Upper lobe of left lung (tissue), 6 donors: ENCODE measurements around the gene GLRA1. TPM values are rescaled to one million over a fixed set of nuclear protein-coding genes. Genes with fewer than 3 reads are reported as not detected.

Experiments used
- ATAC-seq, 2 donors: fragments of 200-7000 bp; cut with Tn5 transposase; one replicate each; pipeline ENCODE4 v1.9.1; 2022; ENCODE audit warnings: mild to moderate bottlenecking in 2 of 2, moderate library complexity in 2 of 2; ENCODE audit not compliant: low FRiP score in 2 of 2
- DNase-seq, 2 donors: peaks; one replicate each; pipeline ENCODE4 v3.0.0-alpha.2; 2019 to 2020
- H3K27ac ChIP-seq, 4 donors: fragments of 200-600 bp; sonication (generic); one replicate each; pipeline ENCODE4 v1.5.1; 2016 to 2019
- H3K27me3 ChIP-seq, 4 donors: fragments of 200-600 bp; sonication (generic); one replicate each; pipeline ENCODE4 v1.5.1; 2017 to 2019
- H3K36me3 ChIP-seq, 4 donors: fragments of 200-600 bp; sonication (generic); one replicate each; pipeline ENCODE4 v1.5.1; 2016 to 2019
- H3K4me1 ChIP-seq, 4 donors: fragments of 200-600 bp; sonication (generic); one replicate each; pipeline ENCODE4 v1.5.1; 2018 to 2019
- H3K4me3 ChIP-seq, 4 donors: fragments of 200-600 bp; sonication (generic); one replicate each; pipeline ENCODE4 v1.5.1; 2017 to 2019; ENCODE audit warnings: mild to moderate bottlenecking in 2 of 4, moderate library complexity in 1 of 4
- H3K9me3 ChIP-seq, 4 donors: fragments of 200-600 bp; sonication (generic); one replicate each; pipeline ENCODE4 v1.5.1; 2018 to 2019
- EP300 ChIP-seq, 4 donors: sonication (generic); formaldehyde crosslinking; IDR thresholded peaks; one replicate each; pipeline ENCODE4 v1.5.1; 2017; ENCODE audit warnings: antibody characterized with exemption in 4 of 4, control low read depth in 2 of 4
- POLR2A ChIP-seq, 4 donors: fragments of 450-650 bp; IDR thresholded peaks; one replicate each; pipeline ENCODE4 v1.5.1; 2016 to 2017; ENCODE audit warnings: antibody characterized with exemption in 4 of 4, mild to moderate bottlenecking in 2 of 4
- POLR2AphosphoS5 ChIP-seq, 2 donors: sonication (generic); formaldehyde crosslinking; IDR thresholded peaks; one replicate each; pipeline ENCODE4 v1.5.1; 2017; ENCODE audit warnings: antibody characterized with exemption in 2 of 2
- WGBS, 2 donors: methylation state at CpG; one replicate each; pipeline ENCODE4 v1.1.5; 2017 to 2018; 5-methylcytosine and 5-hydroxymethylcytosine counted together
- total RNA-seq, 6 donors: library from RNA; depleted of rRNA in 4 of 6; stranded (reverse); fragments of >200 nt in 4 of 6; gene quantifications; one replicate each; pipeline versions ENCODE4 v1.1.0 to v1.2.1, GENCODE V29; 2016 to 2021
- TF ChIP-seq, protein P1 (sequence below), 6 experiments: fragments of 450-650 bp in 4 of 6; fragments of 200-600 bp in 2 of 6; sonication (generic) in 2 of 6; IDR thresholded peaks; one replicate each; pipeline ENCODE4 v1.5.1; 2016 to 2019; ENCODE audit warnings: antibody characterized with exemption in 6 of 6
- donor health status: DM: no; HTN: no; CAD: no; lungs with moderate emphysema.
- donor health status: DM: no; HTN: yes; CAD: no; lungs with severe emphysema.

The GLRA1 gene
- total RNA-seq, 6 donors from 2014 or later = not detected

DNA sequence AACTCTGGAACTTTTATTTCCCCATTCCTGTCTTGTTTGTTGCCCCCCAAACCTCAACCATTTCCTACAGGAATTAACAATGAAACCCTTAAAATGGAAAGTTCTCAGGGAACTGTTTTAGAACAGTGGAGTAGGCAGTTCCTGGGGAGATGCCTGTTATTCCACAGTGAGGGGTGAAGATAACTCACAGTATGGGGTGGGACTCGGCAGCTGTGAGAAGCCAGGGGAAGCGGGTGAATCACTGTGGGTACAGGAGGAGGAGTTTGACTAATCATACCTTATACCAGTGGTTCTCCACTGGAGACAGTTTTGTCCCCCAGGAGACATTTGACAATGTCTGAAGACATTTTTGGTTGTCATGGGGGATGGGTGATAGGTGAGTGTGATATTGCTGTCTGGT is 36.9 kb upstream of the GLRA1 start:
- no peaks in the 10 kb centered on the region for H3K36me3 ChIP-seq
- no peaks in the 10 kb centered on the region for H3K9me3 ChIP-seq
- DNase-seq = no peak
- 59% methylated on average over 2 of the region's 2 CpGs for WGBS, 2 donors
- no peak for TF ChIP-seq EP300 (IDR thresholded peaks at IDR 0.05)
- no peak overlapping the region for H3K4me3 ChIP-seq
- no peak for ATAC-seq
- H3K27me3 ChIP-seq = no peaks in the 10 kb centered on the region
- H3K27ac ChIP-seq = no peak overlapping the region
- no peaks in the 10 kb centered on the region for H3K4me1 ChIP-seq

DNA sequence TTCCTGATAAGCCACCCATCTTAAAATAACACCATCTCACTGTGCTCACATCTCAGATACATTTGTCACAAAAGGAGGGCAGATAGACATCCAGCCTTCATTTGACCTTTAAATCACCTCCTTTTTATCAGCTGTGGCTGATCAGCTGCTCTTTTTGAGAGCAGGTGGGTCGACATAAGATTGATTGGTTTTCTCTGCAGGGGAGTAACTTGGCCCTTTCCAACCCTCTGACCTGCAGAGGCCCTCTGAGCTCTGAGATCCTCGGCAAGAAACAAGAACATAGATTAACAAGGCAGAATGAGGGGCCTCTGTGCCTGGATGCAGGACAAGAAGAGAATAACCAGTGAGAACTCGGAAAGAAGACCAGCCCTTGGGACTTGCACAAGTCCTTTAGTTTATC is 33.5 kb upstream of the GLRA1 start:
- ATAC-seq (no peak), DNase-seq (no peak)
- TF ChIP-seq POLR2A (IDR thresholded peaks at IDR 0.05) (no peak), POLR2AphosphoS5 (IDR thresholded peaks at IDR 0.05) (no peak), EP300 (IDR thresholded peaks at IDR 0.05) (no peak)
- TF ChIP-seq, protein P1, sequence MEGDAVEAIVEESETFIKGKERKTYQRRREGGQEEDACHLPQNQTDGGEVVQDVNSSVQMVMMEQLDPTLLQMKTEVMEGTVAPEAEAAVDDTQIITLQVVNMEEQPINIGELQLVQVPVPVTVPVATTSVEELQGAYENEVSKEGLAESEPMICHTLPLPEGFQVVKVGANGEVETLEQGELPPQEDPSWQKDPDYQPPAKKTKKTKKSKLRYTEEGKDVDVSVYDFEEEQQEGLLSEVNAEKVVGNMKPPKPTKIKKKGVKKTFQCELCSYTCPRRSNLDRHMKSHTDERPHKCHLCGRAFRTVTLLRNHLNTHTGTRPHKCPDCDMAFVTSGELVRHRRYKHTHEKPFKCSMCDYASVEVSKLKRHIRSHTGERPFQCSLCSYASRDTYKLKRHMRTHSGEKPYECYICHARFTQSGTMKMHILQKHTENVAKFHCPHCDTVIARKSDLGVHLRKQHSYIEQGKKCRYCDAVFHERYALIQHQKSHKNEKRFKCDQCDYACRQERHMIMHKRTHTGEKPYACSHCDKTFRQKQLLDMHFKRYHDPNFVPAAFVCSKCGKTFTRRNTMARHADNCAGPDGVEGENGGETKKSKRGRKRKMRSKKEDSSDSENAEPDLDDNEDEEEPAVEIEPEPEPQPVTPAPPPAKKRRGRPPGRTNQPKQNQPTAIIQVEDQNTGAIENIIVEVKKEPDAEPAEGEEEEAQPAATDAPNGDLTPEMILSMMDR (IDR thresholded peaks at IDR 0.05) = no peak
- no peaks in the 10 kb centered on the region for H3K36me3 ChIP-seq
- 37 to 39% methylated on average over 3 of the region's 3 CpGs for WGBS, 2 donors
- H3K27me3 ChIP-seq = no peaks in the 10 kb centered on the region
- no peaks in the 10 kb centered on the region for H3K9me3 ChIP-seq
- no peak overlapping the region for H3K27ac ChIP-seq
- no peaks in the 10 kb centered on the region for H3K4me1 ChIP-seq
- no peak overlapping the region for H3K4me3 ChIP-seq

DNA sequence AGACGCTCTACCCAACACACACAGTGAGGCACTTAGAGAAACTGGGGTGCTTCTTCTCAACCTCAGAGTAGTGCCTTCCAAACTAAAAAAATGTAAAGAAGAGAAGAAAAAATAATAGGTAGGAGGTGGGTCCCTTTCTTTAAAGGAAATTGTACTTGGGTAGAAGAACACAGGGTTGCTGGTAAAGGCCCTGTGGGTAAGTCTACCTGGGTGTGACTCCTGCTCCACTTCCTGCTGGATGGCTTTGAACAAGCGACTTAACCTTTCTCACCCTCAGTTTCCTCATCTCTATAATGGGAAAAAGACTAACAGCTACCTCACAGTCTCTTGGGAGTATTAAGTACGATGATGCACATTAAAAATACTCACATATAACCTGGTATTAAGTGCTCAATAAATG is 32.1 kb upstream of the GLRA1 start:
- Histone ChIP-seq H3K27me3 (no peaks in the 10 kb centered on the region), H3K9me3 (no peaks in the 10 kb centered on the region), H3K4me1 (no peaks in the 10 kb centered on the region), H3K27ac (no peak overlapping the region), H3K4me3 (no peak overlapping the region), H3K36me3 (no peaks in the 10 kb centered on the region)
- DNase-seq (no peak), ATAC-seq (no peak)
- 75 to 82% methylated on average over 3 of the region's 3 CpGs for whole genome bisulfite sequencing, 2 donors
- TF ChIP-seq POLR2AphosphoS5 (IDR thresholded peaks at IDR 0.05) = no peak
- no peak for TF ChIP-seq POLR2A (IDR thresholded peaks at IDR 0.05)
- TF ChIP-seq EP300 (IDR thresholded peaks at IDR 0.05) = no peak
- TF ChIP-seq, protein P1 (IDR thresholded peaks at IDR 0.05) = no peak

DNA sequence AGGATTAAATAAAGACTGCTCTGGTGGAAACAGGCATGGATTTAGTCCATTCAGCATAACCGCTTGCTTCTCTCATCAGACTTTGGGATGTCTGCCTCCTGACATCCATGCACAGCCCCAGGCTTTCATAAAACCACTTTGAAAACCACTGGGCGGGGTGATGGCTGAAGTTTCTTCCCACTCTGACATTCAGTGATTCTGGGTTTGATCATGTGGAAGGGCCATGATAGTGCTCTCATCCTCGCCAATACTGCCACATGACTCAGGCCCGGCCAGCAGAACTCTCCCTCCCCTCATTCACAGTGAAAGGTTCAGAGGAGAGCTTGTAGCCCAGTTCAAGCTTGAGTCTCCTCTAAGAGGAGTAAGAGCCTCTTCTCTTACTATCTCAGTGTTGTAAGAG is 29.6 kb upstream of the GLRA1 start:
- Histone ChIP-seq H3K4me3 (no peak overlapping the region), H3K9me3 (no peaks in the 10 kb centered on the region), H3K36me3 (no peaks in the 10 kb centered on the region), H3K27me3 (no peaks in the 10 kb centered on the region), H3K27ac (no peak overlapping the region), H3K4me1 (no peaks in the 10 kb centered on the region)
- 74 to 92% methylated on average over 4 of the region's 4 CpGs for WGBS, 2 donors
- ATAC-seq (no peak), DNase-seq (no peak)
- TF ChIP-seq EP300 (IDR thresholded peaks at IDR 0.05) (no peak), POLR2A (IDR thresholded peaks at IDR 0.05) (no peak), POLR2AphosphoS5 (IDR thresholded peaks at IDR 0.05) (no peak)
- TF ChIP-seq, protein P1 (IDR thresholded peaks at IDR 0.05) = no peak

DNA sequence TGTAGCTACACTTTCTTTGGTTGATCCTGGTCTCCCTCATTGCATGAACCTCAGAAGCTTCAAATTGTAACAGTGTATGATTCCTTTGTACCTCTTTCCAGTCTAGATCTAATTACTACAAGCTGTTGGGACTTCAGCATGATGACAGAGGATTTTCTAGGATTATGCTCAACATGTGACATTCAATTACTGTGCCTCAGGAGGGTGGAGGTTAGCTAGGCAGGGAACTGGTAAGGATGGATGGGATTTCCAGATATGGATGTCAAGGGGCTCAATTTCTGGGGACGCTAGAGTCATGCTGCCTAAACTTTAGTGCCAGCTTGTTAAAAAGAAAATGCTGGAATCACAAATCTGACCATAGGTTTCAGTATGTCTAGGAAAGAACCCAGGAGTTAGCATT is 29.2 kb upstream of the GLRA1 start:
- 74 to 91% methylated on average over 1 of the region's 1 CpG for WGBS, 2 donors
- Histone ChIP-seq H3K27ac (no peak overlapping the region), H3K9me3 (no peaks in the 10 kb centered on the region), H3K4me3 (no peak overlapping the region), H3K27me3 (no peaks in the 10 kb centered on the region), H3K4me1 (no peaks in the 10 kb centered on the region), H3K36me3 (no peaks in the 10 kb centered on the region)
- DNase-seq (no peak), ATAC-seq (no peak)
- TF ChIP-seq POLR2AphosphoS5 (IDR thresholded peaks at IDR 0.05) = no peak
- TF ChIP-seq, protein P1 (IDR thresholded peaks at IDR 0.05) = no peak
- TF ChIP-seq POLR2A (IDR thresholded peaks at IDR 0.05) = no peak
- TF ChIP-seq EP300 (IDR thresholded peaks at IDR 0.05) = no peak
